ENCODE measurements around the gene ACTN1.

DNA sequence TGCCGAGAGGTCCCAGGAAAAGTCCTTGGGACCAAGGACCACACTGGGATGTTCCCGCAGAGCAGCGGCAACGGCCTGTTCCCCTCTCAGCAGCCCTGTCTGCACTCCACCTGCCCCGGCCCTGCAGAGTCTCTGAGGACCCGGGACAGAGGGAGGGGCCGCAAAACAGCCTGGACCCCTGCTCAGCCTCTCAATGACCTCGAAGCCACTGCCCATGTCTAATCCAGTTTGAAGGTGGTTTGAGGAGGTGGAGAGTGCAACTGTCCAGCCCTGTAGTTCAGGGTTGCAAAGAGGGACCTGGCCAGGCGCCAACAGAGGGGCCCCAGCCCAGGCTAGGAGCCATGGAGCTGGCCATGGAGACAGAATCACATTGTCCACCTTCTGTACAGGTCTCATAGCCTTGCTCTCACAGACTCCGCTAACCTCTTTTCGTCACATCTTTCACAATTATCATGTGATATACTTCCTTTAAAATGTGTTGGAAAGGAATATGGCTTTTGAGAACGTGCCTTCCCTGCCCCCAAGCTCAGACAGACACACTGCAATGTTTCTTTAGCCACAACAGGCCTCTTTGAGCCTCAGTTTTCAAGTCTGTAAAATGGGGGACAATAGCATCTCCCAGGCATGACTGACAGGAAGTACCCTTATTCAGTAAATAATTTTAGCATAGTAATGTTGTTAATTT lies 49.3 kb downstream of the ACTN1 start:
- TF ChIP-seq, protein P1, sequence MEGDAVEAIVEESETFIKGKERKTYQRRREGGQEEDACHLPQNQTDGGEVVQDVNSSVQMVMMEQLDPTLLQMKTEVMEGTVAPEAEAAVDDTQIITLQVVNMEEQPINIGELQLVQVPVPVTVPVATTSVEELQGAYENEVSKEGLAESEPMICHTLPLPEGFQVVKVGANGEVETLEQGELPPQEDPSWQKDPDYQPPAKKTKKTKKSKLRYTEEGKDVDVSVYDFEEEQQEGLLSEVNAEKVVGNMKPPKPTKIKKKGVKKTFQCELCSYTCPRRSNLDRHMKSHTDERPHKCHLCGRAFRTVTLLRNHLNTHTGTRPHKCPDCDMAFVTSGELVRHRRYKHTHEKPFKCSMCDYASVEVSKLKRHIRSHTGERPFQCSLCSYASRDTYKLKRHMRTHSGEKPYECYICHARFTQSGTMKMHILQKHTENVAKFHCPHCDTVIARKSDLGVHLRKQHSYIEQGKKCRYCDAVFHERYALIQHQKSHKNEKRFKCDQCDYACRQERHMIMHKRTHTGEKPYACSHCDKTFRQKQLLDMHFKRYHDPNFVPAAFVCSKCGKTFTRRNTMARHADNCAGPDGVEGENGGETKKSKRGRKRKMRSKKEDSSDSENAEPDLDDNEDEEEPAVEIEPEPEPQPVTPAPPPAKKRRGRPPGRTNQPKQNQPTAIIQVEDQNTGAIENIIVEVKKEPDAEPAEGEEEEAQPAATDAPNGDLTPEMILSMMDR (IDR thresholded peaks at IDR 0.05): no peak
- TF ChIP-seq SIN3A (IDR thresholded peaks at IDR 0.05; ENCODE audit: borderline replicate concordance, insufficient read depth, low read depth, low read length) (no peak), POLR2AphosphoS5 (IDR thresholded peaks at IDR 0.05; ENCODE audit: low read depth, low read length) (no peak)
